Measurements from ENCODE around the gene TMEM132C. TPM values are rescaled to one million over a fixed set of nuclear protein-coding genes. Genes with fewer than 3 reads are reported as not detected.

TMEM132C gene
- total and polyA plus RNA-seq, 2 donors (not counting 1 experiment from before 2014, with no cell fraction given): not detected

DNA sequence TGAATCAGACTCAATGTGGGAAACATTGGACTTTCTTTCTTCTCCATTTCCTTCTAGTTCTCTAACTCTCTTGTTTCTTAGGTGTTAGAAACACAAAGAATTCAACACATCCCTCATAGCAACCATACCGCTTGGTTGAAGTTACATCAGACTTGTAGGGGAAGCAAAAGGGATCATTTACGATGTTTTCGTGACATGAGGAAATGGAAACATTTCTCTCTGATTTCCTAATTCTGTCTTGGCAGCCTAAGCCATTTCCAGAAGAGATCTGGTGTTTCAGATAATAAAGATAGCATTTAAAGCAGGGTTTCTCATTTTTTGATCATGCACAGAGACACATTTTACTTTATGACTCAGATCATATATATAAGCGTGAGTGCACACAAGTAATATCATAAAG lies 202.0 kb downstream of the TMEM132C start:
- H3K9ac ChIP-seq (ENCODE audit: low read length): no peak overlapping the region
- H3K4me3 ChIP-seq (ENCODE audit: control extremely low read depth in 1 of 5, extremely low read depth in 1 of 5, insufficient read depth in 1 of 5, low read depth in 2 of 5, low read length in 4 of 5): no peak overlapping the region
- Mint-ChIP-seq H3K27me3 (no peaks in the 10 kb centered on the region), H3K4me1 (no peaks in the 10 kb centered on the region), H3K4me3 (no peak overlapping the region), H3K9me3 (ENCODE audit: insufficient read depth) (peaks cover 10% of the 10 kb centered on the region), H3K27ac (no peak overlapping the region)
- H3K36me3 ChIP-seq (replicated peaks in 1 of 2; ENCODE audit: control extremely low read depth in 1 of 2, control insufficient read depth in 1 of 2, extremely low read depth in 1 of 2, insufficient read depth in 2 of 2, low read length in 1 of 2): no peaks in the 10 kb centered on the region
- no peak overlapping the region for H3K4me2 ChIP-seq (replicated peaks; ENCODE audit: low read depth, low read length, poor library complexity, severe bottlenecking)
- no peaks in the 10 kb centered on the region for H4K20me1 ChIP-seq (ENCODE audit: control insufficient read depth, insufficient read depth, low read length, poor library complexity, severe bottlenecking)
- ATAC-seq (ENCODE audit: low read depth) (no peak), DNase-seq (no peak)
- TF ChIP-seq, protein P1, sequence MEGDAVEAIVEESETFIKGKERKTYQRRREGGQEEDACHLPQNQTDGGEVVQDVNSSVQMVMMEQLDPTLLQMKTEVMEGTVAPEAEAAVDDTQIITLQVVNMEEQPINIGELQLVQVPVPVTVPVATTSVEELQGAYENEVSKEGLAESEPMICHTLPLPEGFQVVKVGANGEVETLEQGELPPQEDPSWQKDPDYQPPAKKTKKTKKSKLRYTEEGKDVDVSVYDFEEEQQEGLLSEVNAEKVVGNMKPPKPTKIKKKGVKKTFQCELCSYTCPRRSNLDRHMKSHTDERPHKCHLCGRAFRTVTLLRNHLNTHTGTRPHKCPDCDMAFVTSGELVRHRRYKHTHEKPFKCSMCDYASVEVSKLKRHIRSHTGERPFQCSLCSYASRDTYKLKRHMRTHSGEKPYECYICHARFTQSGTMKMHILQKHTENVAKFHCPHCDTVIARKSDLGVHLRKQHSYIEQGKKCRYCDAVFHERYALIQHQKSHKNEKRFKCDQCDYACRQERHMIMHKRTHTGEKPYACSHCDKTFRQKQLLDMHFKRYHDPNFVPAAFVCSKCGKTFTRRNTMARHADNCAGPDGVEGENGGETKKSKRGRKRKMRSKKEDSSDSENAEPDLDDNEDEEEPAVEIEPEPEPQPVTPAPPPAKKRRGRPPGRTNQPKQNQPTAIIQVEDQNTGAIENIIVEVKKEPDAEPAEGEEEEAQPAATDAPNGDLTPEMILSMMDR (IDR thresholded peaks at IDR 0.05): no peak
- no peak for TF ChIP-seq EZH2 (IDR thresholded peaks at IDR 0.05; ENCODE audit: borderline replicate concordance, insufficient read depth, low read depth, low read length, poor library complexity, severe bottlenecking)
- H3K9me3 ChIP-seq (ENCODE audit: control extremely low read depth in 1 of 3, control insufficient read depth in 2 of 3, insufficient read depth in 1 of 3, low read length in 2 of 3): peaks cover 0 to 11% (median 0%) of the 10 kb centered on the region in 3 donors
- H3K79me2 ChIP-seq (ENCODE audit: control insufficient read depth, insufficient read depth, low read length): no peaks in the 10 kb centered on the region
- ChIA-PET CTCF (no interaction called here), POLR2A (no interaction called here)
- intact Hi-C loops (cut with micrococcal nuclease): no loop called here
- H2AFZ ChIP-seq (ENCODE audit: insufficient read depth, low read depth, low read length, poor library complexity, severe bottlenecking): no peak overlapping the region
- WGBS (ENCODE audit: insufficient coverage): 80% methylated on average over 1 of the region's 4 CpGs
- no peaks in the 10 kb centered on the region for H3K4me1 ChIP-seq (ENCODE audit: control insufficient read depth in 2 of 2, insufficient read depth in 2 of 2, low read length in 2 of 2)
- H3K27me3 ChIP-seq (replicated peaks in 1 of 4; ENCODE audit: control extremely low read depth in 1 of 4, control insufficient read depth in 3 of 4, insufficient read depth in 4 of 4, low read length in 3 of 4): no peaks in the 10 kb centered on the region
- H3K27ac ChIP-seq (ENCODE audit: low read length in 2 of 2): no peak overlapping the region

DNA sequence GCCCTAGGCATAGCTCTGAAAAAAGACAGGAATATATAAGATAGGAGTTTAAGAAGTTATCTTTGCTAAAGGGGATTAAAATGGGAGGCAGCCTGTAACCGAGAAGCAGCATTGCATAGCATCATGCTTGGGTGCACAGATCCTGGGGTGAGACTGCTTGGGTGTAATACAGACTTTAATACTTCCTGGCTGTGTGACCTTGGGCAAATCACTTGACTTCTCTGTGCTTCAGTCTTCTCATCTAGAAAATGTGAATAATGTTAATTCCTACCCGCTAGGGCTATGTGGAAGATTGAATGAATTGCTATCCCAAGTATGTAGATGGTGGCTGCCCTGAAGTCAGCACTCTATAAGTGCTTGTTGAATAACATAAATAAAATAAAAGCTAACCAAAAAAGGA lies 204.5 kb downstream of the TMEM132C start:
- CTCF ChIA-PET: no interaction called here
- Histone ChIP-seq H3K27ac (ENCODE audit: low read length in 2 of 2) (no peak overlapping the region), H3K9me3 (ENCODE audit: control extremely low read depth in 1 of 3, control insufficient read depth in 2 of 3, insufficient read depth in 1 of 3, low read length in 2 of 3) (no peaks in the 10 kb centered on the region), H2AFZ (ENCODE audit: insufficient read depth, low read depth, low read length, poor library complexity, severe bottlenecking) (no peak overlapping the region), H4K20me1 (ENCODE audit: control insufficient read depth, insufficient read depth, low read length, poor library complexity, severe bottlenecking) (no peaks in the 10 kb centered on the region), H3K36me3 (replicated peaks in 1 of 2; ENCODE audit: control extremely low read depth in 1 of 2, control insufficient read depth in 1 of 2, extremely low read depth in 1 of 2, insufficient read depth in 2 of 2, low read length in 1 of 2) (no peaks in the 10 kb centered on the region), H3K27me3 (replicated peaks in 1 of 4; ENCODE audit: control extremely low read depth in 1 of 4, control insufficient read depth in 3 of 4, insufficient read depth in 4 of 4, low read length in 3 of 4) (no peaks in the 10 kb centered on the region), H3K9ac (ENCODE audit: low read length) (no peak overlapping the region), H3K4me2 (replicated peaks; ENCODE audit: low read depth, low read length, poor library complexity, severe bottlenecking) (no peak overlapping the region), H3K4me1 (ENCODE audit: control insufficient read depth in 2 of 2, insufficient read depth in 2 of 2, low read length in 2 of 2) (no peaks in the 10 kb centered on the region), H3K4me3 (ENCODE audit: control extremely low read depth in 1 of 5, extremely low read depth in 1 of 5, insufficient read depth in 1 of 5, low read depth in 2 of 5, low read length in 4 of 5) (no peak overlapping the region), H3K79me2 (ENCODE audit: control insufficient read depth, insufficient read depth, low read length) (no peaks in the 10 kb centered on the region)
- 75% methylated on average over 1 of the region's 2 CpGs for WGBS (ENCODE audit: insufficient coverage)
- H3K27ac Mint-ChIP-seq: no peak overlapping the region
- H3K4me3 Mint-ChIP-seq: no peak overlapping the region
- DNase-seq: no peak
- H3K9me3 Mint-ChIP-seq (ENCODE audit: insufficient read depth): peaks cover 10% of the 10 kb centered on the region
- no peak for ATAC-seq (ENCODE audit: low read depth)
- no peaks in the 10 kb centered on the region for H3K27me3 Mint-ChIP-seq
- no peaks in the 10 kb centered on the region for H3K4me1 Mint-ChIP-seq
- TF ChIP-seq, protein P1 (IDR thresholded peaks at IDR 0.05): no peak
- TF ChIP-seq EZH2 (IDR thresholded peaks at IDR 0.05; ENCODE audit: borderline replicate concordance, insufficient read depth, low read depth, low read length, poor library complexity, severe bottlenecking): no peak
- POLR2A ChIA-PET: no interaction called here
- intact Hi-C loops (cut with micrococcal nuclease): no loop called here

Data from B cell (primary cell).